NCI-H1436 treated with DMSO at 0.1 percent for 48 hours (cell line): ENCODE data around the gene THY1.

Source experiments
- DNase-seq: peaks from one replicate; lab custom pipeline; 2025; lab: John Stamatoyannopoulos, UW

THY1 gene

DNA sequence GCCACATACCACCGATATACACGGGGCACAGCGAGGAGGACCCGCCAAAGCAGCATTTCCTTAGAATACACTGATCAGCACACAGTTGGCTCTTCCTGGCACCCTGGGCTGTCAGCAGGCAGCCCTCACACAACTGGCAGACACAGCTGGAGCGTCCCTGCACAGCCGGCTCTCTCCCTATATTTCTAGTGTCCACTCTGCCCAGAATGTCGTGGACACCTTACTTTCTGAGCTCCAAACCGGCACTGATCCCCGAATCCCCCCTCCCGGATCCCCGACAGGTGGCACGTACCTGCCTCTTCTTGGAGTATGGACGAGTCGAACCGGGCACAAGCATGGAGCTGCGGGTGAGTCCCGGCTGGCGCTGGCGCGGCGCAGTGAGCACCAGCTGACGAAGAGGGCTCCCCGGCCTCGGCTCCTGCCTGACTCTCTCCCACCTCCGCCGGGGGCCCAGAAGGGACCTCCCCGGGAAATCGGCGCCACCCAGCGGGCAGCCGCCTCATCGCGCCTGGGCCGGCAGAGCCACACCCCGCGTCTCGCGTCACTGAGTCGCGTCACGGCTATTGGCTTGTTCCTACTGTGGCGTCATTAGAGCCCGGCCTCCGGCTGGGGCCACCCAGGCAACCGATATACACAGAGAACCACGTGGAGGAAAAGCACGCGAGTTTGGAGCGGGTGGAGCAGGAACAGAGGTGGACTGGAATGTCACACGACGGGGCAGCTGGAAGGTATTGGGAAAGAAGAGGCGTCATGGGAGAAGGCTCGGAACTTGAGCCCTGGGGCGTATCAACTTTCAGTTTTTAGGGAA lies 41.6 kb downstream of the THY1 start, which contains the start of gene USP2:
Gene USP2 (minus strand): TSS at position 510 of the 808 bp plus-strand sequence. CDS start 8,210 bp downstream, outside the sequence.
- peak; percentile 71 for DNase-seq

DNA sequence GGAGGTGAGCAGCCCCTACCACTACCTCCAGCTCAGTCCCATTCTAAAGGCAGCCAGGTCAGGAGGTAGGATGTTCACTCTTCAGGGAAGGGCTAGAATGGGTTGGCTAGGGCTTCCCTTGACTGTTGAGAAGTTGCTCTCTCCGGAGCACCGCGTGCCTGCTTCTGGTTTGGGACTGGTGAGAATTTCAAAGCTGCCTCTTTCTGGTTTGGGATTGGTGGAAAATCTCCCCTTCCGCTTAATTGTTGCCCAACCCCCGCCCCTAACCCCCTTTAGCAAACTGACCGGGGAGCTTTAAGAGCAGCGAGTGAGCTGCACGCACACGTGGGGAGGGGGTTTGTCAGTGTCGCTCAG lies 42.2 kb downstream of the THY1 start:
- DNase-seq, result no peak

DNA sequence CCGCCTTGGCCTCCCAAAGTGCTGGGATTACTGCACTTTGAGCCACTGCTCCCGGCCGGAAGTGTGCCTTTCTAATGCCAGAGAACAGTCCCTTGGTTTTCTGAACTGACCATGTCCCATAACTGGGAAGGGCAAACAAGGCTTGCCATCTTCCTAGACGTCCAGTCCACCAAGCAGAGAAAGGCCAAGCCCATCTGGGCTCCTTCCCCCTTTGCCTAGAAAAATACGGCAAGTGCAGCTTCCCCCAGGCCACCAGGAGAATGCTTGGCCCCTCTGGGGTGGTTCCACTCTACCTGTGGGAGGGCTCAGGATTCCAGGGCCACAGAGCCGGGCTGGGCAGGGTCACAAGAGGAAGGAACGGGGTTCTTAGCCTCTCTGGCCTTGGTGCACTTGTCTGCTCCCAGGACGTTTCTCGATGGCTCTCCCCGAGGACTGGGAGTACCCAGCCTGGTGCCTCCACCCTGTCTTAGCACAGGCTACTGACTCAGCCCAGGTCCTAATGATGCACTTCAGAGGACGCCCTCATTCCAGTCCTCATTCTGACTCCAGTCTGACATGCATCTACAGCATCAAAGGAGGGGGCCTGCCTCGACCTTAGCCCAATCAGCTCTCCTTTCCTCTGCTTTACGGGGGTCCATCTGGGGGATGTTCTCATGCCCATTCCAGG lies 42.7 kb downstream of the THY1 start:
- no peak for DNase-seq

DNA sequence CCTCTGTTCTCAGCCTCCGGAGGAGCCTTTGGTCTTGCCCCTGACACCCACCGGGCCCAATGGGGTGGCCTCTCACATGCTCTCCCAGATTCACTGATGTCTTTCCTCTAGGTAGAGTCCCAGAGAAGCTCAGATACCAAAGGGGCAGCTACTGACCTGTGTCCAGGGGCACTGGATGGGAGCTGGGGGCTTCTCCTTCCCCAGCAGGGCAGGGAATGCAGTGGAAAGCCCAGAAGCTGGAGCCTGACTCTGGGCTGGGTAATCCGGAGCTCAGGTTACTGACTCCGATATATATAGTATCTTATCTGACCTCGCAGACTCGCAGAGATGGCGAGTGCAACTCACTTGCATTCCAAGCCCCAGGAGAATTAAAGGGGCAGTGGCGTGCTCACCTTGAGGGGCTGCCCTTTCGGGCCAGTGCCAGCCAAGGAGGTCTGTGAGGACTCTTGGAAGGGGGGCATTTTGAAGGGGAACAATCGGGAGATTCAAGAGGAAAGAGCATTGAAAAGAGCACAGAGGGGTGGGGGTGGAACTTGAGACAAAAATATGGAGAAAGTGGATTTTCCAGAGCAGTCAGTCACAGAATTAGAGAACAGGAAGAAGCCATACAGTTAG lies 44.0 kb downstream of the THY1 start:
- no peak for DNase-seq

DNA sequence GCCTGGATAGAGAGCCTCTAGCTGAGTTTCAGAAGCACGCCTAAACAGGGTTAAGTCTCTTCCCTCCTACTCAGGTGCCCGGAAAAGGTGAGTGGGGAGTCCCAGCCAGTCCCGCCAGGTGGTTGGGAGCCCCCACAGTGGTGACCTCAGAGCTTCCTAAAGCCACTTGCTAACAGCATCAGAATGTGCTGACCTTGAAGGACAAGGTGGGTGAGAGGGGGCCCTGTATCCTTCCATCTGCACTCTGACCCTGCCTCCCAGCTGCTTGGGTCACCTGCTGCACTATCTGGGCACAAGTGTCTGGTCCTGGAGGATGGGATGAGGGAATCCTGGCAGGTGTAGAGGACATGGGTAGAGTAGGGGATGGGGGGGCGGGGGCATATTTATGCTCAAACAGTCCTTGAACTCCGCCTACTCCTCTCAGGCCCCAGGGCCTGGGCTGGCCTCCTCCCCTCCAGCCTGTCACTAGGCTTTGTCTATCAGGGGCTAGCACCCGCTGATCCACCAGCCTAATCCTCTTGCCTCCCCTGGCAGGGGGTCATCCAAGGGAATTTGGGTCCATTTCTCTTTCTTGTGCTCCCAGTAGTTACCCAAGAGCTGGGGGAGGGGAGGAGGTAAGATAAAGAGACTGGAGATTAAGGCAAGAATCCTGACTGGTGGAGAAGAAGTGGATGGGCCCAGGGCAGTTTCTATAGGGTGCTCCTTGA lies 44.9 kb downstream of the THY1 start:
- no peak for DNase-seq

DNA sequence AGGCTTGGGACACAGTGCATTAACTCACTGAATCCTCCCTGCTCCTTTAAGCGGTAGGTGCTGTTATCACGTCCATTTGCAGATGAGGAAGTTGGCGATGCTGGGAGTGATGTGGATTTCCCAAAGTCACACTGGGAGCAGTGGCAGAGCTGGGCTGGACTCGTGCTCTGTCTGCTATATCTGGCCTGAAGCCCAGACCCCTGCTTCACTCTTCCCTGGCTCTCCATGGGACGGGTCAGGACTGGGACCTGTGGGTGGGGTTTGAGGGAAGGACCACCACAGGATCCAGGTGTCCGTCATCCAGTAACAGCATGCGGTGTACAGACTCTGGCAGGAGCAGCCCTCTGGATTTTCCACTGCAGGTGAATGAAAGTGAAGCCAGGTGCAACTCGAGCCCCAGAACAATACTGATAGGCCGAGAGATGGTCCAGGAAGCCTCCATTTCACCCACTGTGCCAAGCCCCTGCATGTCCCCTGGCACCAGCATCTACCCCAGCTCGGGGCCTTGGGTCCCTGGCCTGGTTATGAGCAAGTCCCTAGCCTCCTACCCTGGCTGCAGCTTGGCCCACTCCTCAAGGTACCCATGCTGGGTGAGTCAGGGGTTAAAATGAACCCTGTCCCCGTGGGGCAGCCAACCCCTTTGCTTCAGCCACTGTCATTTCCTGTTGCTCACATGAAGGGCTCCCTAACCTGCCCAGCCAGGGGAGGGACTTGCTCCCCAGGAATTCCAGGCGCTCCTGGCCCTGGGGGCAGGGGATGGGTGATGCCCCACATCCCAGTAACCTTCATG lies 45.7 kb downstream of the THY1 start:
- no peak for DNase-seq

DNA sequence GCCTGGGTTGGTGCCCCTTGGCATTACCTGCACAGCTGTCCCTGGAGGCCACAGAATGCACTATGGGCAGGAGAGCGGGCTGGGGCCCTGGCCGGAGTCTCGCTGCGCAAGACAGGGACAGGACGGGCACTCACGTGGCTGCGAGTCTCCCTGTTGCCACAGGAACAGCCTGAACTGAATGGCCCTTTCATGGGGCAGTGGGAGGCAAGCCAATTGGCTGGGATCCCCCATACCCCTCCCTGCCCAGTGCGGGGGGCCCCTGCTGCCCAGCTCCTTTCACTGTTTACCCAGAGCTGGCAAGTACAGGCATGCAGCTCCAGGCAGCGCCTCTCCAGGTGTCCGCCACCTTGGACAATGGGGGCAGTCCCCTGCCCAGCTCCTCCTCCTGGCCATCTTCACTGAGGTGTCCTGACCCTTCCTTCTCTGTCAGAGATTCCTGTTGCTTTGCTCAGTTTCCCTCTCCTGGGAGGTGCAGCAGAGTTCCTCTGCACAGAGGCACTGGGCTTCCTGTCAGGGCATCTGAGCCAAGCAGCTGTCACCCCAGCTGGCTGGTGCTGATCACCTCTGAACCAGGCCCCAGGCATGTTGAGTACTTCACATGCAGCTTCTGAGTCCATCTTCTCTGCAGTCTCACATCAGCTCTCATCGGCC lies 46.6 kb downstream of the THY1 start:
- no peak for DNase-seq

DNA sequence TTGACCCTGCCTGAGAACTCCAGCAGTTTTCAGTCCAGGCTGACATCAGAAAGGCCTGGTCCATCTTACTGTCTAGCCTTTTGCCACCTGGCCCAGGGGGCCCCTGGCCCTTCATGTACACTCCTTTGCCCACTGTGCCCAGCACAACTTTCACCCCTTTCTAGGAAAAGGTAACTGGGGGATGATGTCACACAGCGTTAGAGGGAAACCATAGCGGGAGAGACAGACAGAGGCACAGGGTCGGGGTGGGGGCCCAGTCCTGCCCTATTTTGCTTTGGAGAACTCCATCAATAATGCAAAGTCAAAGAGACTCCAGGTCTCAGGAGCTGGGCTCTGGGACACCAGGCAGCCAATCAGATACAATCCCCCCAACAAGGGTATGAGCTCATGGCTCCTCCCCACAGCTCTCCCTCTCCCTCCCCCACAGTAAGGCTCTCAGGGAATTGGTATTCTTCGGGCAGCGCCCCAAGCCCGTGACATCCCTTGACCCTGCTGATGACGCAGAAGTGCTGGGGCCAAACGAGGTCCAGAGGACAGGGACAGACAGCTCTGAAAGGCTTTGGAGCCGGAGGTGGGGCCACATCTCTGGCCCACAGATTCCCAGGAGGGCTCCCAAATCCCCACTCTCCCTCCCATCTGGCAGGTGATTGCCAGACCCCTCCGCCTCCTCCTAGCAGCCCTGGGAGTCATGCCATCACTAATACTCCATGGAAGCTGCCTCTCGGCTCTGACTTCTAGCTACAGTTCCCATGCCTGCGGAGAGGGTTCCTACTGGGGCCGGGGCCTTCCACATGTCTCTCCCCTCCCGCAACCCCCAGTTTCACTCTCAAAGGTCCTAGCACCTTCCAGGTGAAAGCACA lies 47.4 kb downstream of the THY1 start:
- DNase-seq, result no peak

DNA sequence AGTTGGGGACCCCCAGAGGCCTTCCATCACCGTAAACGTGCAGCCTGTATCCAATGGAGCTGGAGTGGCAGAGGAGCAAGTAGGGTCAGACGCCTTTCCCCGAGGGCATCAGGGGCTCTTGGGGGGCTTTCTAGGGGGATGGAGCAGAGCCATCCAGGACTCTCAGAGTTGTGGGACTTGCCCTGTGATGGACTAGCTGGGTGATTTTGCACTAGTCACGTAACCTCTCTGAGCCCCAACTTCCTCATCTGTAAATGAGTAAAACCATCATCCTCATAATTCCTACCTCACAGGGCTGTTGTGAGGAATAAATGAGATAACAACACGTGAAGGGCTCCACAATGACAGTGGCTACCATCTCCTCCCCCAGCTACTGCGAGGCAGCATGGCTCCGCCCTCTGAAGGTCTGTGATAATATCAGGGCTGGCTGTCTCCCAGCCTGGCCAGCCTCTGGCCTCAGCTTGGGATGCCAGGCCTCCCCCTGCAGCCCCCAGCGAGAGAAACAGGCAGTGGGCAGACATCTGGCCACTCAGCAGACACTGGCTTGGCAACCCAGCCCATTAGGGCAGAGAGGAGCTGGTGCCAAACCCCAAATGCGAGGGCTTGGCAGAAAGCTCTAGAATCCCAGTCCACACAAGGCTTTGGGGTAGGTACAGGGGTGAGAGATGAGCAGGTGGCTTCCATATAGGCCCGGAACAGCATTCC lies 48.2 kb downstream of the THY1 start:
- no peak for DNase-seq

DNA sequence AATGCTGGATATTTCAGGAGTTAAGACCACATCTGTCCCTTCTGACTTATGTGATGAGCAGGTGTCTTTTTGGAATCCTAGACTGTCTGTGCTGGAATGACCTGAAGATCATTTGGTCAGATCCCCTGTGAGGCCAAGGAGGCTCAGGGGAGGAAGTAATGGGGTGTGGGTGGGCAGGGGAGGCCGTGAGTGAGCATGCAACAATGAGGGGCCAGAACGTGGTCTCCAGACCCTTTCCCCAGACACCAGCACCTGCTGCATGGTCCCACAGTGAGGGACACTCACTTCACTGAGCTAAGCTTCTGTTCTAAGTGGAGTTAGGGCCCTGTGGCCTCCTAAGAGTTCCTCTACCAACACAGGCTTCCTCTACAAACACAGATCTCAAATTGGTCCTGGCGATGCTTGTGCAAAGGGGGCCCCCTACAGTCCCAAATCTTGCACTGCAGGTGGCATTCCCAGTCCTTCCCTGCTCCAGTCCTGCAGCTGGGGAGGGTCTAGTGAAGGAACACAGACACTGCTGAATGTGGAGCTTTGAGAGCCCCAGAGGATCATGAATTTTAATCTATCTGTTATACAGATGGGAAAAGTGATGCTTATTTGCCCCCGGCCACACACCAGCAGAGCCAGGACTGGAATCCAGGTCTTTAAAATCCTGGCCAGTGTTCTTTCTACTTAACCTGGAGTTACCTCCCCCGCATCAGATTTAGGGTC lies 48.9 kb downstream of the THY1 start:
- DNase-seq, result no peak

DNA sequence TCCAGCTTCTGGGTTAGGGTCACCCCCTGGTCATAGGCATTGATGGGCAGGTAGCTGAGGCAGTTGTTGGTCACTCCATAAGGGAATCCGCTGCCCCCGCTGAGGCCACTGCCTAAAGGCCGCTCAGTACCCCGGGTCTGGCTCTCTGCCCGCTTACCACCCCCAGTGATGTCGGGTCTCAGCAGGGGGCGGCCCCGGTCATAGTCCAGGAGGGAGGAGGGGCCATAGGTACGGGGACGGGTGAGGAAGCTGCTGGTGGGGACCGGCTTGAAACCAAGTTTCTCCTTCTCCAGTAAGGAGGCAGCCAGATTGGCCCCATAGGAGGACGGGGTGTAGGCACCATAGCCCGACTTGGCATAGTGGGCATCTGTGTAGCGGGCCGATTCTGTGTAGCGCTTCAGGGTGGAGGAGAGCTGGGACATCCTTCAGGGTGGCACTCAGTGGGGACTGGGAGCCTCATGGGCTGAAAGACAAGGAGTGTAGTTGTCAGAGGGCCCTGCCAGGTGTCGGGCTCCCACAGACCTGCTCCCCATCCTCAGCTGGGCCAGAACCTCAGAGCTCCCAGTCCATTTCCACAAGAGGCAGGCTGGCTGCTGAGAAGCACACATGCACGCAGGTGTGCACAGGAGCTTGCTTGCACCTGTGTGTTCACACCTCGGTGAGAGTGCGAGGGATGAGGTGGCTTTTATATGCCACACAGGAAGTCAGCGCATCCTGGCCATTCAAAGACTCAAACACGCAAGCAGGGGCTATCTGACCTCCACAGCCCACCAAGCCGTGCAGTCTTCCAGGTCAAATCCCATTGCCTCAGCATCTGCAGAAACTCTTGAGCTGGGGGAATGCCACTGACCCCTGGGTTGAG lies 49.7 kb downstream of the THY1 start:
- DNase-seq, result no peak

DNA sequence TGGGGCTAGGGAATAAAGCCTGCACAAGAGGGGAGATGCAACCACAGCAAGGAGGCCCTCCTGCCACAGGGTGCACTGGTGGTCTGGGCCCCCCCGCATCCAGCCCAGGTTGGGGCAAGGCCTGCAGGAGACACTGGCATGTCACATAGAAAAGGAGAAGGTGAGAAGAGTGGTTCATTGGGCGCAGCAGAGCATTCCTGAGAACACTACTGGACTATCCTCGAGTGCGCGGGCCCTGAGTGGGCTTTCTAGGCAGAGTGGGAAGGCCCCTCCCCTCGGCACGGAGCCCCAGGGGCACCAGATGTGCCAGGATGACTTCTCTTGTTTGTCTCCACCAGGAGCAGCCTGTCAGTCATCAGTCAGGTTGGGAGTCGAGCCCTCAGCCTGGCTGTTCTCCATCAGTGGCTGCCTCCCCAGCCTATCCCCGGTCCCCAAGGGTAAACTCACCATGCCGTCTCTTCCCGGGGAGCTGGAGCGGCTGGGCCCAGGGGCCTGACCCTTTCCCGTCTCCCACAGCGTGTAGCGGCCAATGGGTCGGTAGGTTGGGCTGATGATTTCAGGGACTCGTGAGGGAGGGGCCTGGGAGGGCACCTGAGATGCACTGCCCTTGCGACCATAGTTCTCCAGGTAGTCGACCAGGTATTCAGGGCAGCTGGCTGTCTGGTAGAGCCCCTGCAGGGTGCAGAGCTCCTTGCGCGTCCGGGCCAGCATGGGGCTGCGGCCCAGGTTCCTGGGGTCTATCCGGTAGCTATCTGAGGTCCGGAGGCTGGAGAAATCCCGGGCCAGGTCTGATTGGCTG lies 50.5 kb downstream of the THY1 start:
- DNase-seq, result no peak

DNA sequence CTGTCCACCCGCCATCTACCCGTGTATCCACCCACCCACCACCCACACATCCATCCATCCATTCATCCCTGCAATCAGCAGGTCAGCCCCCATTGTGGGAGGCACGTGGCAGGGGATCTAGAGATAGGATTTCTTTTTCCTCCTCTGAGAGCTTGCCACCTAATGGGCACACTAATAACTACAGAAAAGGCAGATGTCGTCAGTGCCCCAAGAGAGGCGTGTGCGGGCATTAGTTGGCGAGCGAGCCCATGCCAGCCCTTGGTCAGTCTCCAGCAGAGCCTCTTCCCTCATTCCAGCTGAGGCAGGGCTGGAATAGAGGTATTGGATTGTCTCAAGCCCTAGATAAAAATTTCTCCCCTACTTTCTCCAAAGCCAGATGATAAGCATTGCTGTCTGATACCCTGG lies 51.2 kb downstream of the THY1 start:
- no peak for DNase-seq

DNA sequence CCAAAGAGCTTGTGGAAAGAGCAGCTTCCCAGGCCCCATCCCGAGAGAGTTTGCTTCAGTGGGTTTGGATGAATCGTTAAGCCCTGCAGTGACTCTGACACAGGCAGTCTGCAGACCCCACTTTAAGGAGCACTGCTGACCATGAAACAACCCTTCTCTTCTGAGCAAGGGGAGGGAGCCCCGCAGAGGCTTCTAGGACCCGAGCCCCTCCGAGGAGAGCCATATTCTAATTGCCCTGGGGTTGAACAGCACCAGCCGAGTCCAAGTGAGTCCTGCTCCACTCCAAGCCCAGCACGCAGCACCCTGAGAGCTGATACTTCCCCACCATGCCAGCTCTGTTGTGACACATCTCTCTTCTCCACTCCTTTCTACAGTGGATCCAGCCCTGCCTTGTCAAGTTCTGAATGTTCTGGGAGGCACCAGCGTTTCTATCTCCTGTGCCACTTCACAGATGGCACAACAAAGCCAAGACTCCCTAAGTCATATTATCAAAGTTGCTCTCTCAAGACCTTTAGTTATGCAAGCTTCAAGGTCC lies 51.8 kb downstream of the THY1 start:
- no peak for DNase-seq

DNA sequence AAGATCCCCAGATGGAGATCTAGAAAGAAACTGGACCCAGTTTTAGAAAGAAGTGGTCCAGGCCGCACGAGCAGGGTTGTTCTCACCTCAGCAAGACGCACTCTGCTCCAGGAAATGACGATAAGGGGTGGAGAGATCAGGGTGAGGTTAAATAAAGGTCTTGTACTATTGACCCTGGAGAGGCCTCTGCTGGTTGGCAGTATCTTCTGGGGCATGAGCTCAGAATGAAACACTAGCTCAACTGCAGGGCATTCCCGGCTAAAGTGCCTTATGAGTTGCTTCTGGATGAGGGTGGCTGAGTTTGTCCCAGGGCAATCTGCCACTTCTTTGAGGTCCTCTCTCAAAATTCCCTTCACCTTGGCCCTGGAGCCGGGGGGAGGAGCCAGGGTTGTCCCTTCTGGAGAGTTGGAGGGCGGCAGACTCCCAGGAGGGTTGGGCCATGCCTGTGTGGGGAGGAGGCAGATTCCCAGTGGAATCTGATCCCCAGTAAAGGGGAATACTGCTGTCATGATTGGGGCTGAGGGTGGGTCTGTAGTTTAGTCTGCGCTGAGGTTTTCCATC lies 52.4 kb downstream of the THY1 start:
- no peak for DNase-seq

DNA sequence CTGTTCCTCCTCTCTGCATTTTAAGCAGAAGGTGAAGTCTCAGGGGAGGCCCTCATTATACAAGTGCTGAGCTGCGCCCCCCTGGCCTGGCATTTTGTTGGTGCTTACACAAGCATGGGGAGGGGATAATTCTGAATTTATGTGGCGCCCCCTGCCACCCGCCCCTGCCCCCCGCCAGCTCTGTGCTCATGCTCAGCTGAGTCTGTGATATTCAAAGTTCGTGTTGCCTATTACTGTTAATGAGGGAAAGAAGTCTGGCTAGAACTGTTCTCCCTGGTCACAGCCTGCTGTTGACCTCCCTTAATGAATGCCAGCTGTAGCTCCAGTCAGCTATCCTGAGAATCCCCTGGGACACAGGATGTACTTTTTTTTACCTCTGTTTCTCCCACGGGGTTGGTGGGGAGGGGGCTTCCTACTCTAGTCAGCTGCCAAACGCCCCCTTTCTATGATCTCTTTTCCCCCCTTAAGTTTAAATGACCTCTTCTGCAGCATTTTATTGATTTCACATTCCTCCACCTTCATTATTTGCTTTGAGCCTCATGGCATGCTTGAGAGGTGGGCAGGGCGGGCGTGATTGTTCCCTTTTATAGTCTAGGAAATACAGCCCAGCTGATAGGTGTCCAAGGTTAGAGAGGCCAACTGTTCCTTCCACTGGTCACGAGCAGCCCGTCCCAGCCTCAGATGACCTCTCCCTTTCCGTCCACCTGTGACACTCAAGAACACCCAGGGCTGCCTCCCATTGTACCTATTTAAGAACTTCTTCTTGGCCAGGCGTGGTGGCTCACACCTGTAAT lies 53.6 kb downstream of the THY1 start:
- no peak for DNase-seq
